OCI-LY7 (cell line): Measurements from ENCODE around the gene TBC1D10B.

Experiments used
- EZH2phosphoT487 ChIP-seq: fragments of 200-600 bp; sonication (generic); IDR thresholded peaks from 2 replicates; pipeline ENCODE4 v1.6.1; 2018; ENCODE audit warnings: low read depth, borderline replicate concordance, mild to moderate bottlenecking, mixed run types, antibody characterized with exemption, low read length, moderate library complexity, mixed read lengths
- TF ChIP-seq, protein P1 (sequence below): fragments of 200-600 bp; sonication (generic); conservative IDR thresholded peaks from 2 replicates; pipeline ENCODE4 v1.5.1; 2014; ENCODE audit warnings: mild to moderate bottlenecking, antibody characterized with exemption, low read length, moderate library complexity, mixed read lengths

DNA sequence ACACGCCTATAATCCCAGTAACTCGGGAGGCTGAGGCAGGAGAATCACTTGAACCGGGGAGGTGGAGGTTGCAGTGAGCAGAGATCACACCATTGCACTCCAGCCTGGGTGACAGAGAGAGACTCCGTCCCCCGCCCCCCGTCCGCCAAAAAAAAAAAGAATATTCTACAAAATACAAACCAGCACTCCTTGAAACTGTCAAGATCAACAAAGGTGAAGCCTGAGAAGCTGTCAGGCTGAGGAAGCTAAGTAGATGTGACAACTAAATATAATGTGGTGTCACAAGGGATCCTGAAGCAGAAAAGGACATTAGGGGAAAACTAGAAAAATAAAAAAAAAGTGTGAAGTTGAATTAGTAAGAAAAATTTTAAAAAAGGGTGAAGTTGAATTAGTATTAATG is 21.4 kb downstream of the TBC1D10B start:
- TF ChIP-seq, protein P1, sequence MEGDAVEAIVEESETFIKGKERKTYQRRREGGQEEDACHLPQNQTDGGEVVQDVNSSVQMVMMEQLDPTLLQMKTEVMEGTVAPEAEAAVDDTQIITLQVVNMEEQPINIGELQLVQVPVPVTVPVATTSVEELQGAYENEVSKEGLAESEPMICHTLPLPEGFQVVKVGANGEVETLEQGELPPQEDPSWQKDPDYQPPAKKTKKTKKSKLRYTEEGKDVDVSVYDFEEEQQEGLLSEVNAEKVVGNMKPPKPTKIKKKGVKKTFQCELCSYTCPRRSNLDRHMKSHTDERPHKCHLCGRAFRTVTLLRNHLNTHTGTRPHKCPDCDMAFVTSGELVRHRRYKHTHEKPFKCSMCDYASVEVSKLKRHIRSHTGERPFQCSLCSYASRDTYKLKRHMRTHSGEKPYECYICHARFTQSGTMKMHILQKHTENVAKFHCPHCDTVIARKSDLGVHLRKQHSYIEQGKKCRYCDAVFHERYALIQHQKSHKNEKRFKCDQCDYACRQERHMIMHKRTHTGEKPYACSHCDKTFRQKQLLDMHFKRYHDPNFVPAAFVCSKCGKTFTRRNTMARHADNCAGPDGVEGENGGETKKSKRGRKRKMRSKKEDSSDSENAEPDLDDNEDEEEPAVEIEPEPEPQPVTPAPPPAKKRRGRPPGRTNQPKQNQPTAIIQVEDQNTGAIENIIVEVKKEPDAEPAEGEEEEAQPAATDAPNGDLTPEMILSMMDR, result no peak
- TF ChIP-seq EZH2phosphoT487, result no peak
